H4 (cell line): Measurements from ENCODE around the gene PMS1. TPM values are rescaled to one million over a fixed set of nuclear protein-coding genes. Genes with fewer than 3 reads are reported as not detected.
A peak's percentile ranks its signal among the peaks of the same experiment; 100 is the strongest.
"Not testable (repeated sequence)": the region's sequence is repeated elsewhere in the genome, so short reads cannot be mapped to it uniquely, and the experiment has no call there.

Experiments
- DNase-seq: peaks from one replicate; pipeline ENCODE4 v3.0.0-alpha.2; 2015; ENCODE audit warnings: low spot score
- total RNA-seq: library from RNA; depleted of rRNA; stranded (reverse); fragments of >200 nt; shearing (Covaris generic); gene quantifications from 2 replicates; pipeline ENCODE4 v1.2.3, GENCODE V29; 2014; rRNA removed

The PMS1 gene
- 12.7 and 17.5 TPM in 2 replicates for total RNA-seq

DNA sequence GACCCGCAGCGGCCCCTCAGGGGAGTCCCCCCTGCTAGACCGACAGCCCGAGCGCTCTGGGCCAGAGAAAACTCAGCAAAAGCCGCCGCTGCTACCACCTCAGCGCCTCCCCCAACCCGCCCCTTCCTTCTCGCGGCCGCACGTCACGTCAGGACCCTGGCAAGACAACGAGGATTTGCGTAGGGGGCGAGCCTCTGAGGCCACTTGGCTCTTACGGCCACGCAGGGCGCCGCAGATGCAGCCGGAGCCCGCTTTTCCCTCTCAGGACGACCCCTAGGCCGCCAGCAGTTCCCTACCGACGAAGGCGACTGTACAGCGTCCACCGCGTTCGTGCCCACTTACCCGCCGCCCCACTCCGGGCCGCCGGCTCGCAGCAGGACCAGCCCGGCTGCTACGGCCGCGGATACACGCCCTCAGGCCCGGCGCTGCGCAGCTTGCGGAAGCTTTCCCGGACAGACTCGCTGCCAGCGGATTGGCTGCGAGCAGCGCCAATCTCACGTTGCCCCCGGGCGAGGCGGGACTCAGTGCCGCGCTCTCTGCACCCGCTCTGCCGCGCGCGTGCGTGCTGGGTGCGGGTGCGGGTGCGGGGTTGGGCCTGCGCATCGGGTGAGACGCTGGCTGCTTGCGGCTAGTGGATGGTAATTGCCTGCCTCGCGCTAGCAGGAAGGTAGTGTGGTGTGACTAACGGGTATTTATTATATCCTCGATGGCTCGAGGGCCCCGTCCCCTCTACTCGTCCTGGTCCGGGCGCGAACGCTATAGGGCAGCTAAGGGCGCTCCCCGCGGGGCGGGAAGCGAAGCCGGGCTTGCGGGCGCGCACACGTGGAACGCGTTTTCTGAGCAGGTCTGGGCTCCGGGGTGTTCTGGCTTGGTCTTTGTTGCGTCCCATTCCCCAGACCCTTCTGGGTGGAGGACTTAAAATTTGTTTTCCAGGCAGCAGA, at the start of gene PMS1, which contains the start of gene ORMDL1:
PMS1 (plus strand) TSS at position 524 of the 941 bp plus-strand sequence. CDS start 7,360 bp downstream, outside the sequence.
ORMDL1 (minus strand) TSS at position 413 of the 941 bp plus-strand sequence. CDS start 1,744 bp downstream, outside the sequence.
- peak; percentile 93 for DNase-seq

DNA sequence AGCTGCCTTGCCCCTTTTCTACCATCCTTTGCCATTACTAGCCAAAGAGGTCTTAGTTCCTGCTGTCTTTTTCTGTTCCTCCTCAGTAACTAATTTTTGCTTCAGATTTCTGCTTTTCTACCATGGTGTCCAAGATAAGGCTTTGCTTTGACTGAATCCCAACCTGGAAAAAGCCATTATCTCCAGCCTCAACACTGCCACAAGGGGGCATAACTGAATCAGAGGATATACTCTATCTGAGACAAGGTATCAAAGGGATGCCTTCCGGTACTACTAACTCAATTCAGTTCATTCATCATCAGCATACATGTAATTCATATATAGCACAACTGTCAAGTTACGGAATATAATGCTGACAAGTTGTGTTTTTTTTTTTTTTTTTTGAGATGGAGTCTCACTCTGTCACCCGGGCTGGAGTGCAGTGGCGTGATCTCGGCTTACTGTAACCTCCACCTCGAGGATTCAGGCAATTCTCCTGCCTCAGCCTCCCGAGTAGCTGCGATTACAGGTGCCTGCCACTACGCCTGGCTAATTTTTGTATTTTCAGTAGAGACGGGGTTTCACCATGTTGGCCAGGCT, 33.1 kb upstream of the PMS1 start:
- peak; percentile 18 for DNase-seq

DNA sequence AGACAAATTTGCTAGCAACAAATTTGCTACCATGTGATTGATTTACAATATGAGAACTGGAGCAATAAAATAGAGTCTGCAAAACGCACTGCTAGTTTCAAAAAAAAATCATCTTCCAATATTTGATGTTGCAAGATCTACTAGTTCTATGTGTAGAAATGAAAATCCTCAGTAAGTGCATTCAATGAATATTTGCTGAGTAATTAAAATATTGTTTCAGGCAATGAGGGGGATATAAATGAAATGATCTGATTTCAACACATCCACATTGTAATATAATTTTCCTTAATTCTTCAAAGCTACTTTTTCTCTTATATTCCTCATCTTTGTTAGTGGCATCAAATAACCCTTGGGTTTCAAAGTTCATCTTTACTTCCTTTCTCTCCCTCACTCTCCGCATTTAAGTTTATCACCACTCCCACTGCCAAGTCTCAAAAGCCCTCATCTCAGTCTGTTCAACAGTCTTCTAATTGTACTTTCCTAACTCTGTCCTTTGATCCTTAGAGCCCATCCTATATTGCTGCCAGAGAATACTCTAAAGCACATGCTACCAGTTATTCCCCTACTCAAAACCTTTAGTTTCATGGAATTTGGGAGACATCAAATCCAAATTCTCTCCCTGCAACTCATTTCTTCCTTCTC, 27.8 kb upstream of the PMS1 start:
- DNase-seq = no peak

DNA sequence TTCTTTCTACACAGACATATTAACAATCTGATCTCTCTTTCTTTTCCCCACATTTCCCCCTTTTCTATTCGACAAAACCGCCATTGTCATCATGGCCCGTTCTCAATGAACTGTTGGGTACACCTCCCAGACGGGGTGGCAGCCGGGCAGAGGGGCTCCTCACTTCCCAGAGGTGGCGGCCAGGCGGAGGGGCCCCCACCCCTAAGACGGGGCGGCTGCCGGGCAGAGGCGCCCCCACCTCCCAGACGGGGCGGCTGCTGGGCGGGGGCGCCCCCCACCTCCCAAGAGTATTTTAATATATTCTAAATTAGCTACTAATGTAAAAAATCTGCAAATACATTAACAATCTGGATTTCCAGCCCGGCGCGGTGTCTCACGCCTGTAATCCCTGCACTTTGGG, 24.1 kb upstream of the PMS1 start:
- DNase-seq = not testable (repeated sequence)

DNA sequence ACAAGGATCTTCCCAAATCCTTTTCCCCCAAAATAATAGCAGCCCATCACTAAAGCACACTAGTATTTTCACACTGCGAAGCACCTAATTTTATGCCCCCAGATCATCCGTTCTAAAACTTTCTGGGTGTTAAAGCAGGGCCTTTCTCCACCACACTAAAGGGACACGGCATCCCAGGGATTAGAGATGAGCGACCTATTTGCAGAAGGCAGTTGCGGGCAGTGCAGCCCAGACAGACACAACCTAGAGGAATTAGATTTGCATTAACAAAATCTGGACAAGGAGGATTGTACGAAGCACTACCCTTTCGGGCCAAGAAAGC, 22.1 kb upstream of the PMS1 start:
- DNase-seq = no peak

DNA sequence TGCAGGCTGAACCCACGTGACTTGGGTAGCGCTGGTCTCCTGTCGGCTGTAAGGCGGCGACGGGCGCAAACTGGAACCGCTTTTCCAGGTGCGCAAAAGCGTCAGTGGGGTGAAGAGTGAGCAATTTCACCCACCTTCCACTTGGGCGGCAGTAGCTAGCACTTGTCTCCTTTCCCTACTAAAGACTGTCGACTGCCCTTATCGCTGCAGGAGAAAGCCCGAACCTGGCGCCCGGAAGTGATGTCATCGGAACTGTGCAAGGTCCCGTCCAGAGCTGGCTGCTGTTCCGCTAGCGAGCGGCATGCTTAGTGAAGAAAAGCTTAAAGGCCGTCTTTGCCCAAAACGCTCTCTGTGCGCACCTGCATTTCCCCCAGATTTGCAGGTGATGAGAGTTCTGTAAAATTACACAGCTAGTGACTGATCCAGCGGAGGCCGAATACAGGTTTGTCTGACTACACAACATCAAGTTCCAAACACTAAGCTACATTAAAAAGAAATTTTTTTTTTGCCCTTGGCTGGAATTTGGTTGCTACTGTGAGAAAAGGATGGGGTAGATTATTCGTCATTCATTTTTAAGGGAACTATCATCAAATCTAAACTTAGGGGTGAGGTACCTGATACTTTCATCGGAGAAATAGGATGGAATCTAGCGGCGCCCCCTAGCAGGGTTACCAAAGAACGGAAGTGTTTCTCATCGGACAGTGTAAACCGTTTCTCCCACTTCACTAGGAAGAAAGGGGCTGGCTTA, 21.5 kb upstream of the PMS1 start, which contains the start of gene OSGEPL1:
OSGEPL1 (minus strand) TSS at position 242 of the 748 bp plus-strand sequence. CDS start 1,152 bp downstream, outside the sequence.
- peak; percentile 93 for DNase-seq

DNA sequence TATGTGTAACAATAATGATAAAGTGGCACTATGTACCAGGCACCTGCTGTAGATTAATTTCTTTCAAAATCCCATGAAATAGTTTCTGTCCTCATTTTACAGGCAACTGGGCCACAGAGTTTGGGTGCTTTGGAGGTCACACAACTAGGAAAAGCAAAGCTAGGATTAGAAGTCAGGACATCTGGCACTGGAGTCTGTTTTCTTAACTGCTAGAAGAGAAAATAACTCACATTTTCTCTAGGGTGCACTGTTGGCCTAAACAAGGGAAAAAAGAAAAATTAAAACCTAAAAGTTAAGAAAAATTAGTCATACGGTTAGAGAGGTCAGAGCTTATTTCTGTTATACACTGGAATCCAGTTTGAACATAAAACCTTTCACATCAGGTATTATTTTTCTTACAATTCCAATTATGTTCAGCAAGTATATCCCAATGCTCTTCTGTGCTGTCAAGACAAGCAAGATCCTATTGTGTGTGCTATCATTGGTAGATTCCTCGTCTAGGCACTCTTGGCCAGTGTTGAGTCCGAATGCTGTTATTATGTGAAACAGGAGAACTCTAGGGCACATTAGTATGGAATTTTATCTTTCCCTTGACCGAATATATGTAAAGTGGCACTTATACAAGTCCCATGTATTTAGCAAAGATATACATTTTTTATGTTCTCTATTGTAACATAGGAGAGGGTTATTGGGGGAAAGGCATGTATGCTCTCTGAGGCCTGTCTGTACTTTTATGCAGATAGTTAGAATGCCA, 20.2 kb upstream of the PMS1 start:
- DNase-seq = no peak

DNA sequence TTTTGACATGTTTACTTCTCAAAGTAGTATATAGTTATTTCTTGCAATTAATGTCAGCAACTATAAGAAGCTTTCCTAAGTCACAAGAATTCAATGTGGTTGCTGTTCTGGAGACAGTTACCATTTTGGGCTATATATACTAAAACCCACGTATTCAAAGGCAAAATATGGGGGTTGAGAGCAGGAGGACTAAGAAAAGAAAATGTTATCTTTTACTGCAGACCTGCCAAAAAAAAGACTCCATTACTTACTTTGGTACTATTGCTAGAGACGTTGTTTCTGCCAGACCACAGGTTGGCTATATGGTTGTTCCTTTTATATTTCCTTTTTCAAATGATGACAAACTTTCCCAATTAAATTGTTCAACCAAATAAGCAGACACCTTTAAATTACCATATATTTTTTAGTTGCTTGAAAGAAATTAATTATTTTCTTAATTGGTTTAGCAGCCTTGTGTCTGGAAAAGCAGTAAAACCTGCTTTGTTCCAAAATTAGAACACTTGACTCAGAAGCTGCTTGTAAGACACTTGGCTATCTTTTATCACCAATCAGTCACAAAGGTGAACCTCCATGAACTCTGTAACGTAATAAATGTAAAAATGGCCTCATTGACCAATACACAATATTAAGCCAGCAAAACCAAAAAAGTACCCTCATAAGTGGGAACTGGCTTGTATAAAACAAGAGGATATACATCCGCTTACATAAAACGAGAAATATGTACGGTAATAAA, 13.5 kb upstream of the PMS1 start:
- no peak for DNase-seq

DNA sequence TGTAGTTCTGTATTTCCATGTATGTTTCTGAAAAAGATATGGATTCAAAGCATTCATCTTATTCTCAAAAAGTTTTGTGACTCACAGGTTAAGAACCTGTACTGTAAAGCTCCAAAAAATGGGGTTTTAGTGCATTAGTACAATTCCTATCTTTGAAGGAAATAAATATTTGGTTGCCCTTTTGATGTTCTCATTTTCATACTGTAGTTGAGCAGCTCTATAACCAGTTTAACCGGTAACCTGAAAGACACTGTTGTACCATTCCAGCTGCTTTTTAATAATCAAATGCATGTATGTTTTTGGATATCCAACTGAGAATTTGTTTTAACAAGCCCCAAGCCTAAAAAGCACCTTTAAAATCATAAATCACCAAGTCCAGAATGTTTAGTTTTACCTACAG, 12.0 kb upstream of the PMS1 start:
- no peak for DNase-seq

DNA sequence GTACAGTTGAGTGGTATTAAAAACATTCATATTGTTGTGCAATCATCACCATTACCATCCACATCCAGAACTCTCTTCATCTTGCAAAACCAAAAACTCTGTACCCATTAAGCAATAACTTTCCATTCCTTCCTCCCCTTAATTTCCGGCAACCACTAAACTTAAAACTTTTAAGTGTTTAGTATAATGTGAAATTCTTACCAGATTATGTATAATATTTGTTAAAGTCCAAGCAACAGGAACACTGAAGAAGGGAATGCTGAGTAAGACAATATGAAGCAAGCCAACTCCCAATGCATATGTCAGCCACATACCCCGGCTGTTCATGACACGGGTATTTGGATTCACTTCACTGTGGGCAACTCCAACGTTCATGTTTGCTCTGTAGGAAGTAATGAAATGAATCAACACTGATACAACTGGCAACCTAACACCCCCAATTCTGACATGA, 2.0 kb upstream of the PMS1 start:
- DNase-seq = no peak

DNA sequence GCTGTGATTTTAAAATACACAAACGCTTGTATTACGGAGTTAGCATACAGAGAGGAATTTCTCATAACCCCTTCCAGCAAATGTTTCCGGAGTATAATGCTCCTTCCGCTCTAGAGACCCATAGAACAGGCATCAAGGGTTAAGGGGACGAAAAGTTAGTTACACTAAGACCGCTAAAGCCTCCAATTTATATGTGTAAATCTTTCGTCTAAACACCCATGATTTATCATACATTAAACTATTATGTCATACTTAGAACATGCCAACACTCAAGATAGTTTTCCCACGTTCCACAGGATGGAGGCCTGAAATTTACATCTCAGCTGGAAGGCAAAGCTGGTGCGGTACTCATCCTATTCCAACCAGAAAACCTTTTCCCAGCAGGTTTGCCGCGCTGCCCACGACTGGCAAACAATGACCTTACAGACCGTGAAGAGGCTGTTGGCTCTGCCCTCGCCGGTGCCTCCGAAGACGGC, 761 bp upstream of the PMS1 start:
- DNase-seq = no peak

DNA sequence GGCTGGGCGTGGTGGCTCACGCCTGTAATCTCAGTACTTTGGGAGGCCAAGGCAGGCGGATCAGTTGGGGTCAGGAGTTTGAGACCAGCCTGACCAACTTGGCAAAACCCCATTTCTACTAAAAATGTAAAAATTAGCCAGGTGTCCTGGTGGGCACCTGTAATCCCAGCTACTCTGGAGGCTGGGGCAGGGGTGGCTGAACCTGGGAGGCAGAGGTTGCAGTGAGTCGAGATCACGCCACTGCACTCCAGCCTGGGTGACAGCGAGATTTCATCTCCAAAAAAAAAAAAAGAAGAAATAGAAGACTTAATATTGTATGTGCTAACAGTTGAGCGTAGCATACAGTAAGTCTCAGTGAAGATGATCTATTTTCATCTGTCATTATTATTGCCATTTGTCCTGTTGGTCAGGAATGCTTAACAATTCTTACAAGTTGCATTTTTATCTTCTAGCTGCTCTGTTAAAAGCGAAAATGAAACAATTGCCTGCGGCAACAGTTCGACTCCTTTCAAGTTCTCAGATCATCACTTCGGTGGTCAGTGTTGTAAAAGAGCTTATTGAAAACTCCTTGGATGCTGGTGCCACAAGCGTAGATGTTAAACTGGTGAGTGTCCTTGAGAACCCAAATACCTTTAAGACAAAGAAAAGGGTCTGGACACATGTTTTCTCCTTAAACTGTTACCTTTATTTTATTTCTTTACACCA, 7.2 kb downstream of the PMS1 start:
- DNase-seq = no peak

DNA sequence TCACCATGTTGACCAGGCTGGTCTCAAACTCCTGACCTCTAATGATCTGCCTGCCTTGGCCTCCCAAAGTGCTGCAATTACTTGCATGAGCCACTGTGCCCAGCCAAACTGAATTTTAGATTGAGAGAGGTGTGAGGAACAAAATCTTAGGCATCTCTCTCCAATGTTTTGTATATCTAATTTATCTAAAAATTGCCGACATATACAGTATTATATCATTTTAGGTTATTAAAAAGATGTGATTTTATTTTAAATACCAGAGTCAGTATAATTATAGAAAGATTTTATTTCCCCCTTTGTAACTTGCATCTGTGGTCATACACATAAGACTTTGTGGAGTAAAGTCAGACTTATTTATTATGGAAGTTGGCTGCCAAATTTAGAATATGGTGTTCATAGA, 10.1 kb downstream of the PMS1 start:
- DNase-seq = no peak

DNA sequence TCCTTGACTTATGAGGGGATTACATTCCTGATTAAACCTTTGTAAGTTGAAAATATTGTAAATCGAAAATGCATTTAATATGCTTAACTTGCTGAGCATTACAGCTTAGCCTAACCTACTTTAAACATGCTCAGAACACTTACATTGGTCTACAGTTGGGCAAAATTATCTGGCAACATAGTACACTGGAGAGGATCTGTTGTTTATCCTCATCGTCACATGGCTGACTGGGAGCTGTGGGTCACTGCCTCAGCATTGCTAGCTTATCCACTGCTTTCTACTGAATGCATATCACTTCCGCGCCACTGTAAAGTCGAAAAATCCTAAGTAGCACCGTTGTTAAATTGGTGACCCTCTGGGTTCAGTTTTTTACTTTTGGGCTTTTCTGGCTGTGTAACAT, 13.7 kb downstream of the PMS1 start:
- DNase-seq = no peak

DNA sequence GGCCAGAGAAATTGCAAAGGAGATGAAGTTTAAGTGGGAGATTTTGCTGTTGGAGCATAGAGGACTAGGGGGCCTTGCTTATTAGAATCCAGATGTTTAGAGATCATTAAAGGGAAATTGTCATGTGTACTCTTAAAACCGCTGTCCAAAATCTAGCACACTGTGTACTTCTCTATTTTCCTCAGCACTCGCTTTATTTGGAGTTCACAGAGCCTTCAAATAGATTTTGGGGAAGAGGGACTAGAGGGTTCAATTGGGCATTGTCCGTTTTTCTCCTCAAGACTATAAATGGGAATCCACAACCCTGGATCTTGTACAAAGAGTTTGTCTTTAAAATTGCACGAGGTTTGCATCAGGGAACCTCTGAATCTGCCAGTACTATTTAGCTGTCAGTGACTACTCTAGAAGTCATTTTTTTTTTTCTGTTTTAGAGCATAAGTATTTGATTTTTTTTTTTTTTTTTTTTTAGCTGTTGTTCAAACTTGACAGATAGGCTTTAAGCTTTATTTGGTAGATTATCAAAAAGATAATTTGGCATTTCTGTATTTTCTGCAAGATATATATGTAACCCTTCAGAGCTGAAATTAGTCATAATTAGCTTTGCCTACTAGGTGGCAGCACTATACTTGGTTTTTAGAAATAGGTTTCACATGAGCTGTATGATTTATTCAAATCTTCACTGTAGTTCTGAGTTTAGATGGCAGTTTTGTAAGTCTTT, 14.2 kb downstream of the PMS1 start:
- DNase-seq = peak; percentile 42

DNA sequence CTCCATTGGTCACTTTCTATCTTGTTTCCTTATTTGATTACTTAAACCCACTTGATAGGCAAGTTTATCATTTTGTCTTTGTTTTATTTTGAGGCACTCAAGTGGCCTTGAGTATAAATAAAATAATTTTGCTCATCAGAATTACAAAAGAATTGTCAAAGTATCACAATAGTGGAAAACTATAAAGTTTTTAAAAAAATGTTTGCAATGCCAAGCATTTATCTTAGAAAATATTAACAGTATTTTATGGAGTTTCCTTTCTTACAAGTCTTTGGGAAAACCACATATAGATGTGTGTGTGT, 14.7 kb downstream of the PMS1 start:
- no peak for DNase-seq

DNA sequence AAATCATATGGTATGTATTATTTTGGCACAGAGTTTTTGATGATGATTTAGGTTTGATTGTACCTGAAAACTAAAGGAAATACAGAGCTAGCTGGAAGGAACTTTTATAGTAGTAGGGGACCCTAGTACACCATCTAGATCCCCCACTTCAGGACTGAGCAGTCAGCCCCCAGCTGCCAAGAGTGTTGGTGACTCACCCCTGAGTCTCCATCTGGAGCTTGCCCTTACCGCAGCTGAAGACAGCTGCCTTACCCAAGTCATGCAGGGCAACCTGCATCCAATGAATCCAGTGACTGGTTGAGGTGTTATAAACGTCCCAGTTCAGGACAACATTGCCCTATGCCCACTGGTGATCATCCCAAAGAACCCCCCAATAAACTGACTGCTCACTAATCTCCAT, 15.3 kb downstream of the PMS1 start:
- DNase-seq = peak; percentile 6

DNA sequence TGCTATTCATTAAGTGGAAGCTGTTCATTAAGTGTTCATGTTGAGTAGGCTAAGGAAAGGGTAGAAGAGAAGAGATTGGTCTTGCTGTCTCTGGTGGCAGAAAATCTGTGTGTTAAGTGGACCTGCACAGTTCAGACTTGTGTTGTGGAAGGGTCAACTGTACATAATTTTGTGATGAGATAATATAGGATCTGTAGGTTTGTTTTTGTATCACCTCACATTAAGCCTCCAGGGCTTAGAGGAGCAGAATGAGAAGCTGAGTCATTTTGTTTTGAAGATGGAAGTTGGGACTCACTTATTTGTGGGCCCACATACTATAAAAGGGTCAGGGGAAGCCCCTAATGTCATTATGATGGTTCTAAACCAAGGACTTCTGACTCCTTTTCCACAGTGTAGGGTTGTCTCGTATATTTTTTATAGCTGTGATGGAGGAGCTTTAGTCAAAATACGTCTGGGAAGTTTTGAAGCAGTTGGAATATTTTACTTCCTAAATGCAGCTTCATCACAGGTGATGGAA, 18.2 kb downstream of the PMS1 start:
- no peak for DNase-seq

DNA sequence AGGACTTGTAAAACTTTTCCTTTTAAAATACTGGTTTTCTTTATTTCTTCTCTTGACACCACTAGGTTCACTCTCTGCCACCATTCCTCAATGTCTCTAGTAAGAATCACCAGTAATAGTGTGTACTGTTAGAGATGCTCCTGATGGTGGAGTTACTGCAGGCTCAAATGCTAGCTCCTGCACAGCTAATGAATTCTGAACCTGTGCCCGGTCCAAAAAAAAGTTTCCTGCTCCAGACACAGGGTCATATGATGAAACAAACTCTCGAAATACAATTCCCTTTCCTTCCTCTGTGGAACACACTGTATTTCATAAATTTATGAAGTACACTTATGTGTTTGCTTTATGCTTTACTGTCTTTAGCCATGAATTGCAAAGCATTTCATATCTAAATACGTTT, 19.2 kb downstream of the PMS1 start:
- no peak for DNase-seq
